Ovary (tissue), 10 donors: ENCODE measurements around the gene PRDM15. TPM values are rescaled to one million over a fixed set of nuclear protein-coding genes. Genes with fewer than 3 reads are reported as not detected.

Source experiments
- DNase-seq, 5 donors: peaks; one replicate each; pipeline ENCODE4 v3.0.0-alpha.2; 2019 to 2020
- H3K27ac ChIP-seq, 2 donors: fragments of 200-600 bp; one replicate each; pipeline versions ENCODE4 v1.5.1 to v1.8.0; 2019 to 2022
- H3K27me3 ChIP-seq: fragments of 200-600 bp; one replicate; pipeline ENCODE4 v1.8.0; 2022
- H3K36me3 ChIP-seq: fragments of 200-600 bp; sonication (generic); one replicate; pipeline ENCODE4 v1.5.1; 2019
- H3K4me1 ChIP-seq: one replicate; pipeline ENCODE4 v1.8.1; 2013; ENCODE audit warnings: mild to moderate bottlenecking, moderate library complexity; ENCODE audit not compliant: insufficient read depth
- H3K4me3 ChIP-seq: fragments of 200-600 bp; sonication (generic); one replicate; pipeline ENCODE4 v1.5.1; 2017
- H3K9me3 ChIP-seq, 2 donors: fragments of 200-600 bp in 1 of 2; sonication (generic) in 1 of 2; one replicate each; pipeline versions ENCODE4 v1.5.1 to v1.8.1; 2013 to 2019; ENCODE audit warnings: mild to moderate bottlenecking in 1 of 2, moderate library complexity in 1 of 2
- EP300 ChIP-seq: sonication (generic); formaldehyde crosslinking; IDR thresholded peaks from one replicate; pipeline ENCODE4 v1.6.1; 2017; ENCODE audit warnings: antibody characterized with exemption
- POLR2A ChIP-seq: fragments of 450-650 bp; IDR thresholded peaks from one replicate; pipeline ENCODE4 v1.6.1; 2017; ENCODE audit warnings: antibody characterized with exemption, mild to moderate bottlenecking, moderate library complexity
- WGBS, 3 donors: extraction: QIAGEN DNeasy Blood & Tissue Kit in 1 of 3; methylation state at CpG; one replicate each; pipeline versions ENCODE4 v1.1.5 to v1.1.7; 2013 to 2017; 5-methylcytosine and 5-hydroxymethylcytosine counted together
- intact Hi-C, 4 donors: fragments of 100-400 bp; cut with DNase I; formaldehyde crosslinking; loops; one replicate each; pipeline versions ENCODE4 v1.11.0 to v1.15.1; 2022 to 2023
- long read RNA-seq, 3 donors: library from polyadenylated mRNA in 2 of 3; unstranded in 2 of 3; transcript quantifications; one replicate each; pipeline ENCODE4 v2.0.0 and lab custom pipeline, GENCODE V29; 2021 to 2026
- polyA plus RNA-seq, 2 donors: library from polyadenylated mRNA; stranded (reverse); fragments of 200-250 nt in 1 of 2; fragments of 350-450 nt in 1 of 2; fragmentation: Illumina TruSeq in 1 of 2; extraction: RNeasy Lipid Tissue Mini Kit (QIAGEN cat#74804) in 1 of 2; gene quantifications; one replicate each; pipeline ENCODE4 v1.2.3, GENCODE V29; 2013 to 2014
- total RNA-seq, 7 donors: library from RNA; depleted of rRNA in 2 of 7; stranded (reverse); fragments of >200 nt in 2 of 7; fragmentation: NEBNext Ultra II Directional in 3 of 7; extraction: Animal tissue kit (Norgen Biotek cat#: 25700) in 3 of 7; gene quantifications; one replicate each; pipeline versions ENCODE4 v1.1.0 to v1.2.4, GENCODE V29; 2016 to 2023
- TF ChIP-seq, protein P1 (sequence below), 3 donors: fragments of 450-650 bp in 2 of 3; fragments of 200-600 bp in 1 of 3; IDR thresholded peaks; one replicate each; pipeline versions ENCODE4 v1.5.1 to v1.8.0; 2016 to 2022; ENCODE audit warnings: antibody characterized with exemption in 3 of 3, mild to moderate bottlenecking in 1 of 3
- donor health status: DM: no; HTN: no; CAD: no; lungs with moderate emphysema.
- donor health status: DM: no; HTN: no; CAD: no.
- donor health status: Bipolar disorder and iron deficiency.
- donor health status: DM: yes; HTN: yes; CAD: no.
- donor health status: DM: no; HTN: no; CAD: no.
- donor health status: DM: yes; HTN: yes; CAD: no.

The PRDM15 gene, protein sequence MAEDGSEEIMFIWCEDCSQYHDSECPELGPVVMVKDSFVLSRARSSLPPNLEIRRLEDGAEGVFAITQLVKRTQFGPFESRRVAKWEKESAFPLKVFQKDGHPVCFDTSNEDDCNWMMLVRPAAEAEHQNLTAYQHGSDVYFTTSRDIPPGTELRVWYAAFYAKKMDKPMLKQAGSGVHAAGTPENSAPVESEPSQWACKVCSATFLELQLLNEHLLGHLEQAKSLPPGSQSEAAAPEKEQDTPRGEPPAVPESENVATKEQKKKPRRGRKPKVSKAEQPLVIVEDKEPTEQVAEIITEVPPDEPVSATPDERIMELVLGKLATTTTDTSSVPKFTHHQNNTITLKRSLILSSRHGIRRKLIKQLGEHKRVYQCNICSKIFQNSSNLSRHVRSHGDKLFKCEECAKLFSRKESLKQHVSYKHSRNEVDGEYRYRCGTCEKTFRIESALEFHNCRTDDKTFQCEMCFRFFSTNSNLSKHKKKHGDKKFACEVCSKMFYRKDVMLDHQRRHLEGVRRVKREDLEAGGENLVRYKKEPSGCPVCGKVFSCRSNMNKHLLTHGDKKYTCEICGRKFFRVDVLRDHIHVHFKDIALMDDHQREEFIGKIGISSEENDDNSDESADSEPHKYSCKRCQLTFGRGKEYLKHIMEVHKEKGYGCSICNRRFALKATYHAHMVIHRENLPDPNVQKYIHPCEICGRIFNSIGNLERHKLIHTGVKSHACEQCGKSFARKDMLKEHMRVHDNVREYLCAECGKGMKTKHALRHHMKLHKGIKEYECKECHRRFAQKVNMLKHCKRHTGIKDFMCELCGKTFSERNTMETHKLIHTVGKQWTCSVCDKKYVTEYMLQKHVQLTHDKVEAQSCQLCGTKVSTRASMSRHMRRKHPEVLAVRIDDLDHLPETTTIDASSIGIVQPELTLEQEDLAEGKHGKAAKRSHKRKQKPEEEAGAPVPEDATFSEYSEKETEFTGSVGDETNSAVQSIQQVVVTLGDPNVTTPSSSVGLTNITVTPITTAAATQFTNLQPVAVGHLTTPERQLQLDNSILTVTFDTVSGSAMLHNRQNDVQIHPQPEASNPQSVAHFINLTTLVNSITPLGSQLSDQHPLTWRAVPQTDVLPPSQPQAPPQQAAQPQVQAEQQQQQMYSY
- total RNA-seq (10 to 100 TPM in 1 of 7 donors, 1 to 10 TPM in 6; 5.2 to 10.9 (median 6.0) TPM), polyA plus RNA-seq (1 to 10 TPM; 2.0 to 2.2 TPM)
- long read RNA-seq, donor 1, partial matches to known transcripts = 5 of 12 reads
- long read RNA-seq, donor 1, other reads (novel, unspliced or antisense) = 7 of 12 reads
- long read RNA-seq, donor 2 = 0 reads
- long read RNA-seq, donor 3, partial matches to known transcripts = 3 of 10 reads
- long read RNA-seq, donor 3, other reads (novel, unspliced or antisense) = 6 of 10 reads

DNA sequence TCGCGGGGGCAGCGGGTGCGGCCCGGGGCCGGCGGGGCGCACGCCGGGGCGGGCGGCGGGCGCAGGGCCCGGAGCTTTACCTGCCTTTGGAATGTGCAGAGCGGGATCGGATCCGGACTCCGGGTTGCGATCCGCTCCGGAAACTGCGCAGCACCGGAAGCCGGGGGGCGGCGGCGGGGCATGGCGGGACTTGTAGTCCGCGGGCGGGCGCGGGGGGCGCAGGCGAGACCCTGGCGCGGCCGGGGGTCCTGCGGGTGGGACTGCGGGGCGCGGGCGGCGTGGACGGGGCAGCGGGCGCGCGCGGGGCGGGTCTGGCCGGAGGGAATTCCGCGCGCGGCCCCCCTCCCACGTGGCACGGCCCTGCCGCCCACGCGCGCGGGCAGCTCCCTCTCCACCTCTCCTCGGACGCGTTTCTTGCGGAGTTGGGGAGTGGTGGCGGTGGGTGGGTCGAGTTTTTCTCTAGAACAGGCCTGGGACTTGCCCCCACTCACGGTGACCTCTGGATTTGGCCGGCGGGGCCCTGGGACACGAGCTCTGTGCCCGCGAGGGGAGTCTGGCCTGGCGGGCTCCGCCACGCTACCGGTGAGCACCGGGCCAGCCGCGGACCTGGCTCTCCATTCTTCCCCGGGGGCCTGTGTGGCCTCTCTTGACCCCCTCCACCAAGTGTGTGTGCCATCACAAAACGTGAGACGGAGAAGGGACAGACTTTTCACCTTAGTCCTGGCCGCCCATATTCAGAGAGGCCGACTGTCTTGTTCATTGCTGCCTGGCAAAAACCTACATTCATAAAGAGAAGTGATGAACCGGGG lies at the start of gene PRDM15:
Gene PRDM15 (minus strand): TSS at position 155 of the 809 bp plus-strand sequence. CDS start 18,981 bp downstream, outside the sequence.
- peak; percentile 80 to 89 (median 87) for DNase-seq
- intact Hi-C loops = loop anchor here in 2 of 4 donors (5.0 to 10.0 kb wide), 2 partner anchors 65 to 128 kb away; no protein-coding TSS in a partner anchor
- no peaks in the 10 kb centered on the region for H3K36me3 ChIP-seq
- peaks cover 7% of the 10 kb centered on the region for H3K4me1 ChIP-seq
- H3K9me3 ChIP-seq = no peaks in the 10 kb centered on the region
- WGBS, 3 donors = 1 to 2% (median 2%) methylated on average over 38 to 87 of the region's 89 CpGs
- H3K27me3 ChIP-seq = no peaks in the 10 kb centered on the region
- peak; percentile 26 for TF ChIP-seq POLR2A
- TF ChIP-seq, protein P1, sequence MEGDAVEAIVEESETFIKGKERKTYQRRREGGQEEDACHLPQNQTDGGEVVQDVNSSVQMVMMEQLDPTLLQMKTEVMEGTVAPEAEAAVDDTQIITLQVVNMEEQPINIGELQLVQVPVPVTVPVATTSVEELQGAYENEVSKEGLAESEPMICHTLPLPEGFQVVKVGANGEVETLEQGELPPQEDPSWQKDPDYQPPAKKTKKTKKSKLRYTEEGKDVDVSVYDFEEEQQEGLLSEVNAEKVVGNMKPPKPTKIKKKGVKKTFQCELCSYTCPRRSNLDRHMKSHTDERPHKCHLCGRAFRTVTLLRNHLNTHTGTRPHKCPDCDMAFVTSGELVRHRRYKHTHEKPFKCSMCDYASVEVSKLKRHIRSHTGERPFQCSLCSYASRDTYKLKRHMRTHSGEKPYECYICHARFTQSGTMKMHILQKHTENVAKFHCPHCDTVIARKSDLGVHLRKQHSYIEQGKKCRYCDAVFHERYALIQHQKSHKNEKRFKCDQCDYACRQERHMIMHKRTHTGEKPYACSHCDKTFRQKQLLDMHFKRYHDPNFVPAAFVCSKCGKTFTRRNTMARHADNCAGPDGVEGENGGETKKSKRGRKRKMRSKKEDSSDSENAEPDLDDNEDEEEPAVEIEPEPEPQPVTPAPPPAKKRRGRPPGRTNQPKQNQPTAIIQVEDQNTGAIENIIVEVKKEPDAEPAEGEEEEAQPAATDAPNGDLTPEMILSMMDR (IDR thresholded peaks at IDR 0.05) = no peak
- peak within 1 kb of the TSS; percentile 67 to 69 for H3K27ac ChIP-seq
- peak within 1 kb of the TSS; percentile 80 for H3K4me3 ChIP-seq

DNA sequence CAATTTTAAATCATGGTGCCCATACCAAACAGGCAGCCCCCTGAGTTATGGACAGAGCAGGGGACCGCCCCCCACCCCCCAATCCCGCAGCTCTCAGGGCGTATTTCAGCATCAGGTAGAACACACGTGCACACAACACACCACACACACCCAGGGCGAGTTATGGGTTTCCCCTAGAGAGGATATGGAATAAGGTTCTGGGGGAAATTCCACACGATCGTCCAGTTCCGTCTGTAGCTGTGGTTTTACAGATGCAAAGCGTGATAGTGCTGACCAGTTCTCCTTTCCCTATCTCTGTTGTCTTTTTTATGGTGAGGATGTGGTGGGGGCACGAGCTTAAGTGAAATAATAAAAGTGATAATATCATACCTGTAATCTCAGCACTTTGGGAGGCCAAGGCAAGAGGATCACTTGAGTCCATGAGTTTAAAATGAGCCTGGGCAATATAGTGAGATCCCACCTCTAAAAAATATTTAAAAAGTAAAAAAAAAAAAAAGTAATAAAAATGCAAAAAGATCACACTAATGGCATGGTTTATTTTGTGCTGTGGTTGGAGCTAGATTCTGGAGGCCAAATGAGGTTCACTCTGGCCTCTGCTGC lies 49.6 kb upstream of the PRDM15 start:
- H3K4me3 ChIP-seq = no peak overlapping the region
- 86 to 94% (median 93%) methylated on average over 10 of the region's 10 CpGs for WGBS, 3 donors
- H3K36me3 ChIP-seq = no peaks in the 10 kb centered on the region
- peaks cover 36% of the 10 kb centered on the region for H3K4me1 ChIP-seq
- intact Hi-C loops = no loop called here
- TF ChIP-seq, protein P1 (IDR thresholded peaks at IDR 0.05) = no peak
- TF ChIP-seq EP300 (no peak), POLR2A (no peak)
- H3K27me3 ChIP-seq = no peaks in the 10 kb centered on the region
- no peak overlapping the region for H3K27ac ChIP-seq
- no peak for DNase-seq
- no peaks in the 10 kb centered on the region for H3K9me3 ChIP-seq

DNA sequence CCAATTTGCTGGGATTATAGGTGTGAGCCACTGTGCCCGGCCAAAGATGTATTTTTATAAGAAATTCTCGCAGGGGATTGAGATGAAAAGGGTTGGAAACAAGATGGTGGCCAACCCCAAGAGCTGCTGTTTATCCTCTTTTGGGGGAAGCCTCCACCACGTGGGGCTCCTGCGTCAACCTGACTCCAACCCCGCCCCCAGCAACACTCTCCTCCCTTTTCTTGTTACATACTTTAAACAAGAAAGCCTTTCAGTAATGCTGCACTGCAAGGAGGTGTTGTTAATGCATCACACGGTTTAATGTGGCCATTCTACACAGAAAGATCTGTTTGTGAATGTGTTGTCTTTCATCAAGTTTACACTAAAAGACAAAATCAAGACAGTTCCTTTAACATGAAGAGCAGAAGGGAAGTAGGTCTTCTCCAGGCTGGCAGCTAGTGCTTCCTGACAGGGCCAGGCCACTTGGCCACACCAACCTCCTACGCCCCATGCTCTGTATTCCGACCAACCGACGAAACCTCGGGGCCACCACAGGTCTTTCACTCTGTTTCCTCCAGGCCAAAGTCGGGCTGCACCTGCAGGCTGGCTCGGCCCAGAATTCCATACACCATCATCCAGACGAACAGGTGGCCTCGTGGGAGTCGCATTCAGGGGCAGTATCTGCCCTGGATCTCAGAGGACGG lies 48.7 kb upstream of the PRDM15 start:
- Histone ChIP-seq H3K4me3 (no peak overlapping the region), H3K36me3 (no peaks in the 10 kb centered on the region), H3K27ac (no peak overlapping the region), H3K4me1 (peaks cover 33% of the 10 kb centered on the region), H3K27me3 (no peaks in the 10 kb centered on the region), H3K9me3 (no peaks in the 10 kb centered on the region)
- no peak for TF ChIP-seq EP300
- intact Hi-C loops = no loop called here
- no peak for DNase-seq
- 91 to 93% (median 92%) methylated on average over 17 of the region's 17 CpGs for WGBS, 3 donors

DNA sequence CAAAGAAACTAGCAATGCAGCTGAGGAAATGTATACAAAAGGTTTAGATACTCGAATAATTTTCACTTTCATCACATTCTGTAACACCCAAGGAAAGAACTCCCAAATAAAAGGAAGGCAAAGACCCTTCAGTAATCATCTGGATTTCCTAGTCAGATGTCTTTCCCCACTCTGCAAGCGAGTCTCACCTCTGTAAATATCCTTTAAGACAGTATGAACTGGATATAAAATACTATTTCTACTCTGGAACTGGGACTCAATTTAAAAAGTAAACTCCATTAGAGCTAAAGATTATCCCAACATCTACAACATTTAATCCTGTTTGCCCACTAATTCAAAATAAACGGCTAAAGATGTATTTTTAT lies 47.6 kb upstream of the PRDM15 start:
- no peak for DNase-seq
- Histone ChIP-seq H3K36me3 (no peaks in the 10 kb centered on the region), H3K27ac (peak overlapping the region; percentile 60 to 78), H3K27me3 (no peaks in the 10 kb centered on the region), H3K4me1 (peaks cover 25% of the 10 kb centered on the region), H3K9me3 (no peaks in the 10 kb centered on the region), H3K4me3 (peak overlapping the region; percentile 35)
- TF ChIP-seq POLR2A (no peak), EP300 (no peak)
- TF ChIP-seq, protein P1 (IDR thresholded peaks at IDR 0.05) = no peak
- 15 to 18% (median 16%) methylated on average over 3 of the region's 3 CpGs for WGBS, 3 donors
- intact Hi-C loops = no loop called here
